HG03159 (cell line): Measurements from ENCODE around the gene KATNBL1.
"Not testable (repeated sequence)": the region's sequence is repeated elsewhere in the genome, so short reads cannot be mapped to it uniquely, and the experiment has no call there.

Experiments used
- ATAC-seq: cut with Tn5 transposase; IDR thresholded peaks from one replicate; pipeline ENCODE4 v1.9.1; 2021; ENCODE audit warnings: mild to moderate bottlenecking, moderate library complexity; ENCODE audit not compliant: unreplicated experiment

KATNBL1 gene

DNA sequence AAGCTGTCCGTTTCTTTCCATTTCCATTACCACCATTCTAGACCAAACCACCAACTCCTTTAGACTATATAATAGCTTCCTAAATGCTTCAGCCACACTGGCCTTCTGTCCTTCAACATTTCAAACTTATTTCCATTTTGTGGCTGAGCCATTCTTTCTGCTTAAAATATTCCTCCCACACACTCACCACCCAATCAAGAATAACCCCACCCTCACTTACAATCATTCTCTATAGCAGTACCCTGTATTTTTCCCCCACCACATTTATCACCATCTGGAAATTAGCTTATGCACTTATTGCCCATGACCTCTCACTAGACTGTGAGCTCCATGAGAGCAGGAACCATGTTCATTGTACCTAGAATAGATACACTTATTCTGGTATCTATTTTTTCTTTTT lies 6.6 kb downstream of the KATNBL1 start:
- ATAC-seq, result no peak

DNA sequence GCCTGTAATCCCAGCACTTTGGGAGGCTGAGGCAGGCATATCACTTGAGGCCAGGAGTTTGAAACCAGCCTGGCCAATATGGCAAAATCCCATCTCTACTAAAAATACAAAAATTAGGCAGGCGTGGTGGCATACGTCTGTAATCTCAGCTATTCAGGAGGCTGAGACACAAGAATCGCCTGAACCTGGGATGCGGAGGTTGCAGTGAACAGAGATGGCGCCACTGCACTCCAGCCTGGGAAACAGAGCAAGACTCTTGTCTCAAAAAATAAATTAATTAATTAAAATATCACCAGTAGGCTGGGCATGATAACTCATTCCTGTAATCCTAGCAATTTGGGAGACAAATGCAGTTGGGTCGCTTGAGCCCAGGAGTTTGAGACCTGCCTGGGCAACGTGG lies 16.6 kb downstream of the KATNBL1 start:
- ATAC-seq, result not testable (repeated sequence)

- no peak for ATAC-seq
Observed at GRCh38 chr15:34188711-34189110, 21.2 kb downstream of the KATNBL1 start.

DNA sequence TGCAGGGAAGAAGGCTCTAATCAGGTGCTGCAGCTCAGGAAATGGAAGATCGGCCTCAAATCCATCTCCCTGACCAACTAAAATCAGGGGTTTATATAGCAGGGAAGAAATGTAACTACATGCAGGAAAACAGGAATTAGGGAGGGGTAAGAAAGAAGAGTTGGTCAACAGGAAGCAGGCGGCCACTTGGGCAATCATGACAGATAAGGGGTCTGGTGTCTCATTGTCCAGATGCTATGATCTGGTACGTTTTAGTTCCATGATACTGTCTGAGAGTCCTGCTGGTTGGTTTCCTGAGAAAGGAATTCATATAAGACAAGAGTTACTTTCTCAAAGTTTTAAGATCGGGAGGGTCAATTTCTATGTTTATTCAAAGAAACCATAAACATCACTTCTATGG lies 24.2 kb downstream of the KATNBL1 start:
- ATAC-seq, result no peak

DNA sequence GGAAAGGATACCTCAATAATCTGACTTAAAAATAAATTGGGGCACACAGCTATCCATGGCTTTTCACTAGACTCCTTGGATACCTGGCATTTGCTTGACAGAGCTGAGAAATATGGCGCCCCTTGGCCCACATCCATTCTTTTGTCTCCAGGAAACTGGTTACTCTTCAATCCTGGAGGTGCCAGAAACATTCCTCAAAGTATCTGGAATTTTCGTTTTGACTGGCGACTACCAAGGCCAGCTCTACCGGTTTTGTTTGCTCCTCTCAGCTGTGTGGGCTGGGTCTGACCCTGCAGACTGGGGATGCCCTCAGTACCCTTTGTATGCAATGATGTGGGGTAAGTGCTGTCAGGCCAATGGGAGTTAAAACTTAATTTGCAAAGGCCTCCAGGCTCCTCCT lies 27.0 kb downstream of the KATNBL1 start:
- ATAC-seq, result no peak

GRCh38 chr15:34179234-34179633 lies 30.7 kb downstream of the KATNBL1 start:
- ATAC-seq, result no peak

- ATAC-seq, result not testable (repeated sequence)
Observed at GRCh38 chr15:34165987-34166573, 43.8 kb downstream of the KATNBL1 start.

GRCh38 chr15:34161329-34161963 lies 48.5 kb downstream of the KATNBL1 start:
- ATAC-seq, result no peak

DNA sequence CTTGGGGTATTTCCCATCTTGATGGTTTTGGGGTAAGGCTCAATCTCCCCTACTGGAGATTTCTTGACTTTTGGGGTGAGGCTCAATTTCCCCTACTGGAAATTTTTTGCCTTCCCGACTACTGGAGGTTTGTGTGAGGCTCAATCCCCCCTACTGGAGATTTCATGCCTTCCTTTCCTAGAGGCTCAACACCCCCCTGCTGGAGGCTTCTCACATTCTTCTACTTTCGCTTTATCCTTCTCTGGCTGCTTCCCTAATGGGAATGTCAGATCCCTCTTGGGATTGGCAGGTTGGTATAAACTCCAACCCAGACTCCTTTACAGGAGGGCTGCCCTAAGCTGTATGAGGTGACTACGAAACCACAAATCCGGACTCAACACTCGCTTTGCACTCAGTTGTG lies 49.2 kb downstream of the KATNBL1 start:
- ATAC-seq, result no peak

- no peak for ATAC-seq
Observed at GRCh38 chr15:34158355-34158754, 51.5 kb downstream of the KATNBL1 start.

GRCh38 chr15:34155859-34156258 lies 54.0 kb downstream of the KATNBL1 start:
- ATAC-seq, result no peak

GRCh38 chr15:34154725-34155204 lies 55.1 kb downstream of the KATNBL1 start:
- no peak for ATAC-seq

DNA sequence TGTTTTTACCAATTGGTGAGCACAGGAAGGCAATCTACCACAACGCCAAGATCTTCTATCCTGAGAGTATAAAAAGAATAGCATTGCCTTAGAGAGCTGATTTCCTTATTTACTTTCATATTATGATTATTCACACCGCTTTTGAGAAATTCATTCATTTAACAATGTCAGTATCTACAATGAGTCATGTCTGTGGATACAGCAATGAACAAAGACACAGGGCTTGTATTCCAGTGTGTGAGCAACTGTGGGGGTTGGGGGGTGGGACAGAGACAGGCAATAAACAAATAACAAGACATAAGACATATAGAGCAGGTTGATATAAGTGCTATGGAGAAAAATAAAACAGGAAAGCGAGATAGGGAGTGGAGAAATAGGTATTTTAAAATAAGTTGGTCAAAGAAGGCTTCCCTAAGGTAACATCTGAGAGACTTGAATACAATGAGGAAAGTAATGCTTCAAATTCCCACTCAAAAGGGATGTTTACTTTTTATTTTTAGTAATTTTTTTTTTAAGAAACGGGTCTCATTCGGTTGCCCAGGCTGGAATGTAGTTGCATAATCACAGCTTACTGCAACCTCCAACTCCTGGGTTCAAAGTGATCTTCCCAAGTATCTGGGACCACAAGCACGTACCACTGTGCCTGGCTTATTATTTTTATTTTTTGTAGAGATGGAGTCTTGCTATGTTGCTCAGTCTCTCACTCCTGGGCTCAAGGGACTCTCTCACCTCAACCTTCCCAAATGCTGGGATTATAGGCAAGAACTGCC lies 62.3 kb downstream of the KATNBL1 start:
- ATAC-seq, result no peak

GRCh38 chr15:34133511-34133910 lies 76.4 kb downstream of the KATNBL1 start:
- ATAC-seq, result no peak

GRCh38 chr15:34132881-34133280 lies 77.0 kb downstream of the KATNBL1 start:
- no peak for ATAC-seq

DNA sequence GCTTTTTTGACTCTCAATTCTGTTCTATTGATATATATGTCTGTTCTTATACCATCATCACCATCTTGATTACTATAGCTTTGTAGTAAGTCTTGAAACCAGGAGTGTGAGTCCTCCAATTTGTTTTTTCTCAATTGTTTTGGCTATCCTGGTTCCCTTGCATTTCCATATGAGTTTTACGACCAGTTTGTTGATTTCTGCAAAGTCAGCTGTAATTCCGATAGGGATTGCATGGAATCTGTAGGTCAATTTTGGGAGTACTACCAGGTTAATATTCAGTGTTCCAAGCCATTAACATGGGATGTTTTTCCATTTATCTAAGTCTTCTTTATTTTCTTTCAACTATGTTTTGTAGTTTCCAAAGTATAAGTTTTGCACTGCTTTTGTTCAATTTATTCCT lies 81.0 kb downstream of the KATNBL1 start:
- no peak for ATAC-seq

- ATAC-seq, result no peak
Observed at GRCh38 chr15:34126522-34126921, 83.4 kb downstream of the KATNBL1 start.

DNA sequence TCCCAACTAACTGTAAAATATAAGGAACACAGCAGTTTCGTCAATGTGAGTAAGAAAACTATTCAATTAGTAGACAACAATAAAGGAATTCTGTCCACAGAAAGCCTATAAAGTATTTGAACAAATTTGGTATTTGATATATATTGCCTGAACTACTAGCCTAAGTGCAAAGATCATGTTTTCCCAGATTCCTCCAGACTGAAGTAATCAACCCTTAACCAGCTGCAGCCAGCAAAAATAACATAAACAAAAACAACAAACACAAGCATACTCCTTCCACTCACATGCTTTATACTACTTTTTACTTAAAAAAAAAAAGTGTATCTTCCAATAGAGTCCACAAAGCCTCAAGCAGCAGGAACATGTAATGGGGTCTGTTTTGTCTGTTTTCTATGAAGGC lies 84.0 kb downstream of the KATNBL1 start:
- no peak for ATAC-seq

GRCh38 chr15:34124651-34125050 lies 85.2 kb downstream of the KATNBL1 start:
- ATAC-seq, result no peak

DNA sequence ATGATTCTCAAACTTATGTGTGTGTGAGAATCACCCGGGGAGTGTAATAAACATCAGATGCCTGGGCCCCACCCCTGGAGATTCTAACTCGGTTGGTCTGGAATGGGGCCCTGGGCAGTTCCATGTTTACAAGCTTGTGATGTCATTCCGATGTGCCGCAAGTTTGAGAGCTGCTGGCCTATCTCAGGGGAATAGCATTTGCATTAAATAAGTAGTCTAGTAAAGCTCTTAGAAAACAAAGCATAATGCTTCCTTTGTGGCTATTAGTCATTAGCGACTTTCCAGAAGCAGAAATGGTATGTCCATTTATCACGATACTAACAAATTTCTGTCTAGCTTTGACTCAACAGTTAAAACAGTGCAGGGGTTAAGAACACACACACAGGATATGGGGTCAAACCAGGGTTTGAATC lies 87.1 kb downstream of the KATNBL1 start:
- ATAC-seq, result no peak

DNA sequence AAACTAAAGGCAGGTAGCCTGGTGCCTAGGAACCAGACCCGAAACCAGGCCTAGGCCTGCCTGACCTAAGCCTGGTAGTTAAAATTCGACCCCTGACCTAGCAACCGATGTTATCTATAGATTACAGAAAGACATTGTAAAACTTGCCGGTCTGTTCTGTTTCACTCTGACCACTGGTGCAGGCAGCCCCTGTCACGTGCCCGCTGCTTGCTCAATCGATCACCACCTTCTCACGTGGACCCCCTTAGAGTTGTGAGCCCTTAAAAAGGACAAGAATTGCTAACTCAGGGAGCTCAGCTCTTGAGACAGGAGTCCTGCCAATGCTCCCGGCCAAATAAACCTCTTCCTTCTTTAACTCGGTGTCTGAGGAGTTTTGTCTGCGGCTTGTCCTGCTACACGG lies 88.1 kb downstream of the KATNBL1 start:
- ATAC-seq, result not testable (repeated sequence)

DNA sequence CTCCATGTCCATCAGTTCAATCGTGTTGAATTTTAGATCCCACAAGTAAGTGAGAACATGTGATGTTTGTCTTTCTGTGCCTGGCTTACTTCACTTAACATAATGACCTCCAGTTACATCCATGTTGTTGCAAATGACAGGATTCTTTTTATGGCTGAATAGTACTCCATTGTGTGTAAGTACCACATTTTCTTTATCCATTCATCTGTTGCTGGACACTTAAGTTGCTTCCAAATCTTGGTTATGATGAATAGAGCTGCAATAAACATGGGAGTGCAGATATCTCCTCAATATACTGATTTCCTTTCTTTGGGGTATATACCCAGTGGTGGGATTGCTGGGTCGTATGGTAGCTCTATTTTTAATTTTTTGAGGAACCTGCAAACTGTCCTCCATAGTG lies 89.5 kb downstream of the KATNBL1 start:
- ATAC-seq, result not testable (repeated sequence)
